GM12801 (cell line): ENCODE measurements around the gene TTC3.

Source experiments
- TF ChIP-seq, protein P1 (sequence below): IDR thresholded peaks from one replicate; pipeline ENCODE4 v1.5.1; 2011; ENCODE audit warnings: control low read depth; ENCODE audit not compliant: insufficient read length; ENCODE audit errors: extremely low read depth

Gene TTC3

DNA sequence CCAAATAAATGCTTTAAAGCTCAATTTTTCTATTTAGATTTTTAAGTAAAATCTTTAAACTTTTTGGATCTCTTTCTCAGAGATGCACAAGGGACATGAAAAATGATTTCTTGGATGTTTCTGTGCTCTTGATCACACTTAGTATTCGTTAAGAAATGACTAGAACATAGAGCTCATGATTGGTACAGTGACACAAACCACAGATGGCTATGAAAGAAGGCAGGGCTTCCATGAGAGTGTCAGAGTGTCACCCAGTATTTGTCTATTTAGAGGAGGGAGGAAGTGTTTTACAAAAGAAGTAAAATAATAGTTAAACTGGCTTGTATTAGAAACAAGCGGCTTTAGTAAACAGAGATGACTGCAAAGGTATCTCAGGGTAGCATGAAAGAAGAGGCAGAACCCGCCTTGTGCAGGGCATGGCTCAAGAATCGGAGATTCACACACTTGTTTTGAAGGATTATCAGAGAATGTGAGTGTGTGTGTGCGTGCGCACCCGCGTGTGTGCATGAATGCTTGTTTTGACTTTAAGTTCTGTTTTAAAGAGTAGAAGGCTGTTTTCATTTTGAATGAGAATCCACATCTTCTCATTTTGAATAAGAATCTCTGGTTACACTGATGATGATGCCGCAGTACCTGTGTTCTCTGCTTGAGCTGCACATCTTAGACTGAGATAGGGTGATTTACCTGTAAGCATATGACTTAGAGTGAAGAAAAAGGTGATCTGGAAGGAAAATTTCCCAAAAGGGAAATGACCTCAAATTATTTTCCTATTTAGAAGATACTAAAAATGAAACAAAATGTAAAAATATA is 111.9 kb downstream of the TTC3 start:
- TF ChIP-seq, protein P1, sequence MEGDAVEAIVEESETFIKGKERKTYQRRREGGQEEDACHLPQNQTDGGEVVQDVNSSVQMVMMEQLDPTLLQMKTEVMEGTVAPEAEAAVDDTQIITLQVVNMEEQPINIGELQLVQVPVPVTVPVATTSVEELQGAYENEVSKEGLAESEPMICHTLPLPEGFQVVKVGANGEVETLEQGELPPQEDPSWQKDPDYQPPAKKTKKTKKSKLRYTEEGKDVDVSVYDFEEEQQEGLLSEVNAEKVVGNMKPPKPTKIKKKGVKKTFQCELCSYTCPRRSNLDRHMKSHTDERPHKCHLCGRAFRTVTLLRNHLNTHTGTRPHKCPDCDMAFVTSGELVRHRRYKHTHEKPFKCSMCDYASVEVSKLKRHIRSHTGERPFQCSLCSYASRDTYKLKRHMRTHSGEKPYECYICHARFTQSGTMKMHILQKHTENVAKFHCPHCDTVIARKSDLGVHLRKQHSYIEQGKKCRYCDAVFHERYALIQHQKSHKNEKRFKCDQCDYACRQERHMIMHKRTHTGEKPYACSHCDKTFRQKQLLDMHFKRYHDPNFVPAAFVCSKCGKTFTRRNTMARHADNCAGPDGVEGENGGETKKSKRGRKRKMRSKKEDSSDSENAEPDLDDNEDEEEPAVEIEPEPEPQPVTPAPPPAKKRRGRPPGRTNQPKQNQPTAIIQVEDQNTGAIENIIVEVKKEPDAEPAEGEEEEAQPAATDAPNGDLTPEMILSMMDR = no peak

DNA sequence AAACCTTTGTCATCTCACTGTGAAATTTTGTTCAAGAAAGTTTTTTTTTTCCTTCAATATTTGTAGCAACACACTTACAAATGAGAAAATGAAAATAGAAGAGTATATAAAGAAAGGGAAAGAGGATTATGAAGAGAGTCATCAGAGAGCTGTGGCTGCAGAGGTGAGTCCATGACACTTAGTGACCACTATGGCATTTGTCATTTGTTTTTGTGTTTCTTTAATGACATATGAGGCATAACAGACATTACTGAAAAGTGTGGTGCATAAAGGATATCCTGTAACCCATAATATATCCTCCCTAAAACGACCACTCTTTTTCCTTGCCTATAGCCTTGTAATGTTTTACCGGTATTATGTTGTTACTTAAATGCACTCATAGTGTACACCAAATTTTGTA is 113.9 kb downstream of the TTC3 start:
- TF ChIP-seq, protein P1 = no peak

DNA sequence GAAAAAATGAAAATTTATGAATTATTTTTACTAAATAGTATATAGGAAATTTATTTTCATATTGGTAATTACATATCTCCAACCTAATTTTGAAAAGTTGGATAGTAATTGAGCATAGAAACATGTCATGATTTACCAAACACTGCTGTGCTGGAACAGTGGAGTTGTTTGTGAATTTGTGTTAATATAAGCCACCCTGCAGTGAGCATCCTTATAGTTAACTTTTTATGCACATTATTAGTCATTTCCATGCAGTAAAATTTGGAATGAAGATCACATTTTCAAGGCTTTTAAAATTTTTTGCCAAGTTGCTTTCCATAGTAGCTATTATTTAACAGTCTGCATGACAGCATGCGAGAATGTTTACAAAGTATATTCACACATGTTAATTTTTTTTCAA is 115.8 kb downstream of the TTC3 start:
- TF ChIP-seq, protein P1 = no peak

DNA sequence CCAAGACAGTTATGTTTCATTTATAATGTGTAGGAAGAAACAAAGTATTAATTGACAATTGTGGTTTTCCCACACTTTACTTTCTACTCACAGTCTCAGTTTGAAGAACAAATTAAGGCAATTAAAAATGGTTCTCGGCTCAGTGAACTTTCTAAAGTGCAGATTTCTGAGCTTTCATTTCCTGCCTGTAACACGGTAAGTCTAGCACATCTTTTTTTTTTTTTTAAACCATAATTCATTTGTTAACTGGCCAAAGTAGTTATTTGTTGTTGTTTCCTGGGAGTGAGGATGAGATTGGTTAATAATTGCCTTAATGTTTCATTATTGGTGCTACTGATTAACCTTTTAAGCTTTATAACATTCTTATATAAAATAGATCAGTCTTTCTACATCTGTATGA is 119.0 kb downstream of the TTC3 start:
- TF ChIP-seq, protein P1 = no peak

DNA sequence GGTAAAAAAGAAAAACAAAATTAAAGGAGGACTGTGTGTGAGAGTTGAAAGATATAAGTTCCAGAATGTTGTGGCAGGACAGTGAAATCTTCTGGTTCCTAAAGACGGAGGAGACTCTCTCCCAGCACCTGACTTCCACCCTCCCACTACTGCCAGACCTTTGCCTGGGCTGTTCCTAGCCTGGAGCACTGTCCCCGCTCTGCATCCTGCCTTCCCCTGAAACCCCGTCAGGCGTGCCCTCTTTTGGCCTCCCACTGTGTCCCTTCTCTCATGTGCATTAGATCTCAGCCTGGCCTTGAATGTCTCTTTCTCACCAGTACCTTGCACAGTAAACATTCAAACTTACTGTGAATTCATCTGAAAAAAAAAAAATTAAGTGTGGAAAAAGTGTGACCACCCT is 120.0 kb downstream of the TTC3 start:
- TF ChIP-seq, protein P1 = no peak

DNA sequence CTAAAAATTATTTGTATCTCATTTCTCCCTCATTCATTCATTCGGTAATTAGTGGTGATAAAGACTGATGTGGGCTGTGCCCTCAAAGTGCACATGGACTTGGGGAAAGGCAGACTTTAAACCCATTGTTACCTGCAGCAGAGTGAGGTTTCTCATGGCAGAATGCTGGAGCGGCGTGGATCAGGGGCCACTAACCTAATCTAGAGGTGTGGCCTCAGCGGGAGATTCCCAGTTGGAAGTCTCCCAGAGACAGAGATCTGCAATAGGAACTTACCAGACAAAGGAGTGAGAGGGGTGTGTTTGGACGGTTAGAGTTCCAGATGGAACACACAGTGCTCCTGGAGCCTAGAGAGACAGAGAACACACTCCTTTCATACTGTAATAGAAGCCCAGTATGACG is 120.6 kb downstream of the TTC3 start:
- TF ChIP-seq, protein P1 = no peak

DNA sequence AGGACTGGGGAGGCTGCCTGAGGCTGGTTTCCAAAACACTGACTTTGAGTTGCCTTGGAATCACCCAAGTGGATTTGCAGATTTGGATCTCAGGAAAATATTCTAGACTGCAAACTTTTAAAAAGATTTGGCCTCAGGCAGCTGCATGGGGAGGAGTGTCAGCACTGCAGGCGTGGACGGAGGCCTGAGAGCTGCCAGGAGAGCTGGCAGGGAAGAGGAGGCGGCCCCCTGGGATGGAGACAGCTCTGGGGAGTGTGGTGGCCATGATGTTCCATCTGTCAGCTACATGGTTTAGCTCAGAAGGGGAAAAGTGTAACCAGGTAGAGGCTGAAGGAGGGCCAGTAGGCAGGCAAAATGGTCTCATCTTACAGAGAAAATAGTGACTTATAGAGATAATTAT is 122.0 kb downstream of the TTC3 start:
- TF ChIP-seq, protein P1 = no peak

DNA sequence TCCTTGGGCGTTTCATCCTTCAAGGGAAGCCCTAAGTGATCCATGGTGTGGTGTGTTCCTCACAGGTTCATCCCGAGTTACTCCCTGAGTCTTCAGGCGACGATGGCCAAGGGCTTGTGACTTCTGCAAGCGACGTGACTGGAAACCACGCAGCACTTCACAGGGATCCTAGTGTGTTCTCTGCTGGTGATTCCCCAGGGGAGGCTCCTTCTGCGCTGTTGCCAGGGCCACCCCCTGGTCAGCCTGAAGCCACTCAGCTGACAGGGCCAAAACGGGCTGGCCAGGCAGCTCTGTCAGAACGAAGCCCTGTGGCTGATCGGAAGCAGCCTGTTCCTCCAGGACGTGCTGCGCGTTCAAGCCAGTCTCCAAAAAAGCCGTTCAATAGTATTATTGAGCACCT is 122.6 kb downstream of the TTC3 start:
- TF ChIP-seq, protein P1 = no peak
